HS-27A (cell line): ENCODE data around the gene SST.
"Not testable (repeated sequence)": the region's sequence is repeated elsewhere in the genome, so short reads cannot be mapped to it uniquely, and the experiment has no call there.

Source experiments
- DNase-seq: peaks from one replicate; pipeline ENCODE4 v3.0.0-alpha.2; 2012; ENCODE audit warnings: low read depth, missing footprints

Gene SST

GRCh38 chr3:187684444-187684843 is 14.2 kb upstream of the SST start:
- DNase-seq, result no peak

GRCh38 chr3:187681756-187682155 is 11.6 kb upstream of the SST start:
- not testable (repeated sequence) for DNase-seq

- DNase-seq, result peak; percentile 35
Measured at GRCh38 chr3:187679638-187680396, 9.6 kb upstream of the SST start.

- peak; percentile 30 for DNase-seq
Measured at GRCh38 chr3:187678726-187679268, 8.6 kb upstream of the SST start.

GRCh38 chr3:187677604-187678003 is 7.4 kb upstream of the SST start:
- DNase-seq, result no peak

GRCh38 chr3:187673012-187673411 is 2.8 kb upstream of the SST start:
- DNase-seq, result no peak

- no peak for DNase-seq
Measured at GRCh38 chr3:187667526-187667925, 2.7 kb downstream of the SST start.

GRCh38 chr3:187665764-187666402 is 4.3 kb downstream of the SST start:
- no peak for DNase-seq

- DNase-seq, result no peak
Measured at GRCh38 chr3:187665010-187665409, 5.2 kb downstream of the SST start.

- DNase-seq, result no peak
Measured at GRCh38 chr3:187662848-187663409, 7.3 kb downstream of the SST start.

GRCh38 chr3:187661267-187661666 is 8.9 kb downstream of the SST start:
- no peak for DNase-seq

GRCh38 chr3:187651282-187651681 is 18.9 kb downstream of the SST start:
- no peak for DNase-seq

GRCh38 chr3:187648177-187648576 is 22.0 kb downstream of the SST start:
- no peak for DNase-seq

GRCh38 chr3:187646906-187647660 is 23.1 kb downstream of the SST start:
- DNase-seq, result no peak

- DNase-seq, result not testable (repeated sequence)
Measured at GRCh38 chr3:187645379-187645778, 24.8 kb downstream of the SST start.

- DNase-seq, result no peak
Measured at GRCh38 chr3:187642861-187643260, 27.3 kb downstream of the SST start.

GRCh38 chr3:187641320-187642016 is 28.7 kb downstream of the SST start:
- DNase-seq, result no peak

GRCh38 chr3:187640569-187641059 is 29.6 kb downstream of the SST start:
- DNase-seq, result no peak

- DNase-seq, result no peak
Measured at GRCh38 chr3:187639927-187640568, 30.1 kb downstream of the SST start.

GRCh38 chr3:187636528-187636927 is 33.7 kb downstream of the SST start:
- DNase-seq, result no peak

GRCh38 chr3:187630404-187630803 is 39.8 kb downstream of the SST start:
- DNase-seq, result no peak
